Hematopoietic multipotent progenitor cell treated with erythropoietin and hydrocortisone succinate and interleukin-3 and kit ligand, for 8 days (in vitro differentiated cells): Measurements from ENCODE around the gene CNOT1.

ENCODE experiments used
- DNase-seq: peaks from one replicate; pipeline ENCODE4 v3.0.0-alpha.2; 2015

Gene CNOT1

DNA sequence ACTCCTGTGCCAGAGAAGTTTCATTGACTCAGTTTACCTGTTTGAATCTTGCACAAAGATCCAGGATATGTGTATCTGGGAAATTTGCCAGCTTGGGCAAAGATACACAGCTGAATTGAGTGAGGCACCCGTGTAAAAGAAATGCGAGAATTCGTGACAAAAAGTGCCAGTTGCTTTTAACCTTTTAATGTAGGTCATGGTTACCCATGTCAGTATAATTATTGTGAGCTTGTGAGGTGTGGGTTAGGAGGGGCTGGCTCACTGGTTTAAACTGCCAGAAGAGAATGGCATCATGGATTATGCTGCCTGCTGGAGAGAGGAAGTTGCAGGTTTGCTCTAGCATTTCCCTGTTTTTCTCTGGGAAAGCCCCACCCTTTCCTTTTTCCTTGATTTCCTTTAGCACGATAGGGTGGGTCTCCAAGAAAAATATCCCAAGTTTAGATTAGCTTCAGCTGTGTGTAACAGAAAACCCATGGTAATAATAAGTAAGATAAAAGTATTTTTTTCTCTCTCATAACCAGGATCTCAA lies 154.5 kb downstream of the CNOT1 start:
- no peak for DNase-seq

DNA sequence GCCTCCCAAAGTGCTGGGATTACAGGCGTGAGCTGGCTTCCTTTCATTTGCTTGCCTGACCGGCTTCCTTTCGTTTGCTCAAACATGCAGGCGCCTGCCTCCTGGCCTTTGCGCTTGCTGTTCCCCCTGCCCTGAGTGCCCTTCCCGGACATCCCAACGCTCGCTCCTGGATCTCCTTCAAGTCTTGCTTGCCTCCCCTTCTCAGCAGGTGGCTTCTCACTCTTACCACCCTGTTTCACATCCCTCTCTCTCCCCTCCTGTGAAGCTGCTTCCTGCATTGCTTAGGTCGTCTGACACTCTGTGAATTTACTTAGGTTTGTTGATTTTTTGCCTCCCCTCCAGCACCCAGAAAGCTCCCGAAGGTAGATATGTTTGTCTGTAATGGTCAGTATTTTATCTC lies 155.3 kb downstream of the CNOT1 start:
- no peak for DNase-seq

GRCh38 chr16:58472827-58473226 lies 156.8 kb downstream of the CNOT1 start:
- no peak for DNase-seq

GRCh38 chr16:58472266-58472665 lies 157.4 kb downstream of the CNOT1 start:
- DNase-seq, result no peak

DNA sequence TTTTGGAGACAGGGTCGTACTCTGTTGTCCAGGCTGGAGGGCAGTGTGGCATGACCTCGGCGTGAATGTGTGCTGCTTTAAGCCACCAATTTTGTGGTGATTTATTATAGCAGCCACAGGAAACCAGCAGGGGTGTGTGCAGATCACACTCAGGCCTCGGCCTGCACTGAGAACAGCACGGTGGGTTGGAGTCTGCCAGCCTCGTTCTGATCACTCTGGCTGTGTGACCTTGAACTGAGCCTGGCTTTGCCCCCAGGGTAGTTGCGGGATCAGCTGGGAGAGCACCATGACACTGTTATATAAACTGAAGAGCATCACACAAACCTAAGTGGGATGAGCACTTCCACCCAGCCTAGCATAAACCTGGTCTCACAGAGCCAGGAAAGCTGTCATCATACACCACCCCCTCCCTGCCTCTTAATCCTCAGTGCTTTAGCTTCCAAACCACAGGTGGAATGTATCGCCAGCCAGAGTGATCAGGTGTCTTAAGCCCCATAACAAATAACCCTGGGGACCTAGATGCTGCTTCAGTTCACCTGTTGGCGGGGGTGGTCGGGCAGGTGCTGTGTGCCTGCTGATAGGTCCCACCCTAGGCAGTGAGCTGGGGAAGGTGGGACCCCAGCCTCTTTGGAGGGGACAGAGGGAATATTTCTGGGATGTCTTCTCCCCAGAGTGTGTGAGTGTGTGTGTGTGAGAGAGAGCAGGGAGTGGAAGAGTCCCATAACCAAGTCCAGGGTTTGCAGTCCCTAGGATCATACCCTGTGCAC lies 158.2 kb downstream of the CNOT1 start:
- no peak for DNase-seq
